WTC11 (cell line): ENCODE measurements around the gene INPP5E. TPM values are rescaled to one million over a fixed set of nuclear protein-coding genes. Genes with fewer than 3 reads are reported as not detected.

Experiments
- ATAC-seq: fragments of 200-7000 bp; cut with Tn5 transposase; 2 replicates; pipeline ENCODE4 v1.10.0; 2021; ENCODE audit warnings: mild to moderate bottlenecking, moderate library complexity
- CTCF ChIA-PET: fragments of 300-600 bp; sonication (Branson Sonifier 250); formaldehyde crosslinking; loops from one replicate; lab custom pipeline; 2021; ENCODE audit warnings: antibody characterized with exemption; lab: Charles Lee
- POLR2A ChIA-PET: fragments of 350-600 bp; sonication (Branson Sonifier 250); formaldehyde crosslinking; loops from one replicate; lab custom pipeline; 2021; ENCODE audit warnings: antibody characterized with exemption; lab: Charles Lee
- DNase-seq: peaks from one replicate; pipeline ENCODE4 v3.0.0; 2021; ENCODE audit warnings: low spot score
- H3K27ac Mint-ChIP-seq: 2 replicates; pipeline ENCODE4 v1.8.0; 2021; ENCODE audit warnings: mixed read lengths
- H3K27me3 Mint-ChIP-seq: 2 replicates; pipeline ENCODE4 v1.8.0; 2021; ENCODE audit warnings: low read depth, mild to moderate bottlenecking, moderate library complexity, mixed read lengths
- H3K36me3 Mint-ChIP-seq: 2 replicates; pipeline ENCODE4 v1.8.0; 2021; ENCODE audit warnings: mixed read lengths
- H3K4me1 Mint-ChIP-seq: 2 replicates; pipeline ENCODE4 v1.8.0; 2022; ENCODE audit warnings: mixed read lengths
- H3K4me3 Mint-ChIP-seq: 2 replicates; pipeline ENCODE4 v1.8.0; 2021; ENCODE audit warnings: mild to moderate bottlenecking, moderate library complexity, mixed read lengths
- H3K9me3 Mint-ChIP-seq: 2 replicates; pipeline ENCODE4 v1.8.0; 2021; ENCODE audit warnings: mixed read lengths
- ATF6 ChIP-seq: sonication (generic); formaldehyde crosslinking; IDR thresholded peaks from 2 replicates; pipeline ENCODE4 v1.8.1; 2023; ENCODE audit warnings: mild to moderate bottlenecking, missing genetic modification reagents
- E2F4 ChIP-seq: sonication (generic); formaldehyde crosslinking; IDR thresholded peaks from 2 replicates; pipeline ENCODE4 v1.8.1; 2022; ENCODE audit warnings: low read depth, mild to moderate bottlenecking, moderate library complexity, missing genetic modification reagents, borderline replicate concordance
- E2F5 ChIP-seq: sonication (generic); formaldehyde crosslinking; IDR thresholded peaks from 2 replicates; pipeline ENCODE4 v1.8.1; 2022; ENCODE audit warnings: mild to moderate bottlenecking, moderate library complexity, missing genetic modification reagents
- FOXK1 ChIP-seq: sonication (generic); formaldehyde crosslinking; IDR thresholded peaks from 2 replicates; pipeline ENCODE4 v1.8.0; 2022; ENCODE audit warnings: mild to moderate bottlenecking, moderate library complexity, missing genetic modification reagents
- GTF2I ChIP-seq: fragments of 250-450 bp; sonication (Bioruptor Pico); conservative IDR thresholded peaks from 2 replicates; pipeline ENCODE4 v1.4.0; 2021; ENCODE audit warnings: mild to moderate bottlenecking
- JAZF1 ChIP-seq: fragments of 250-450 bp; sonication (Bioruptor Pico); IDR thresholded peaks from 2 replicates; pipeline ENCODE4 v1.9.0; 2021; ENCODE audit warnings: moderate library complexity, mild to moderate bottlenecking, inconsistent platforms
- KAT7 ChIP-seq: sonication (generic); formaldehyde crosslinking; IDR thresholded peaks from 2 replicates; pipeline ENCODE4 v1.8.1; 2023; ENCODE audit warnings: missing genetic modification reagents, mild to moderate bottlenecking, borderline replicate concordance
- MLX ChIP-seq: sonication (generic); formaldehyde crosslinking; IDR thresholded peaks from 2 replicates; pipeline ENCODE4 v1.8.1; 2023; ENCODE audit warnings: mild to moderate bottlenecking, missing genetic modification reagents, moderate library complexity
- NFE2L1 ChIP-seq: sonication (generic); formaldehyde crosslinking; IDR thresholded peaks from 2 replicates; pipeline ENCODE4 v1.8.1; 2023; ENCODE audit warnings: missing genetic modification reagents
- PREB ChIP-seq: sonication (generic); formaldehyde crosslinking; IDR thresholded peaks from 2 replicates; pipeline ENCODE4 v1.8.1; 2022; ENCODE audit warnings: mild to moderate bottlenecking, missing genetic modification reagents, moderate library complexity, borderline replicate concordance
- TCF7 ChIP-seq: sonication (generic); formaldehyde crosslinking; IDR thresholded peaks from 2 replicates; pipeline ENCODE4 v1.8.0; 2022; ENCODE audit warnings: mild to moderate bottlenecking, low read depth, missing genetic modification reagents, moderate library complexity
- TEAD1 ChIP-seq: sonication (generic); formaldehyde crosslinking; IDR thresholded peaks from 2 replicates; pipeline ENCODE4 v1.8.0; 2022; ENCODE audit warnings: mild to moderate bottlenecking, missing genetic modification reagents
- TEAD4 ChIP-seq: sonication (generic); formaldehyde crosslinking; IDR thresholded peaks from 2 replicates; pipeline ENCODE4 v1.8.0; 2022; ENCODE audit warnings: mild to moderate bottlenecking, missing genetic modification reagents
- ZNF219 ChIP-seq: sonication (generic); formaldehyde crosslinking; IDR thresholded peaks from 2 replicates; pipeline ENCODE4 v1.8.0; 2023; ENCODE audit warnings: missing genetic modification reagents, mild to moderate bottlenecking, borderline replicate concordance
- ZNF232 ChIP-seq: sonication (generic); formaldehyde crosslinking; IDR thresholded peaks from 2 replicates; pipeline ENCODE4 v1.8.0; 2022; ENCODE audit warnings: mild to moderate bottlenecking, missing genetic modification reagents
- ZNF317 ChIP-seq: sonication (generic); formaldehyde crosslinking; IDR thresholded peaks from 2 replicates; pipeline ENCODE4 v1.8.1; 2023; ENCODE audit warnings: low read depth, mild to moderate bottlenecking, moderate library complexity, missing genetic modification reagents, borderline replicate concordance
- ZNF532 ChIP-seq: fragments of 250-450 bp; sonication (Bioruptor Pico); IDR thresholded peaks from 2 replicates; pipeline ENCODE4 v1.9.0; 2021; ENCODE audit warnings: mild to moderate bottlenecking, borderline replicate concordance
- total RNA-seq: library from RNA; stranded (reverse); gene quantifications from 3 replicates; pipeline ENCODE4 v1.2.3, GENCODE V29; 2021

INPP5E gene
- total RNA-seq, 1 experiment from 2014 or later = 24.0 TPM

GRCh38 chr9:136481558-136481957 is 41.9 kb upstream of the INPP5E start (continued):
- no peak for TF ChIP-seq E2F4 (CRISPR knock-in tag)
- no peak for TF ChIP-seq TCF7 (CRISPR knock-in tag)
- TF ChIP-seq ZNF532 (CRISPR knock-in tag) = no peak
- TF ChIP-seq ZNF219 (CRISPR knock-in tag) = no peak

- no peak overlapping the region for H3K4me3 Mint-ChIP-seq
- H3K4me1 Mint-ChIP-seq = peaks cover 3% of the 10 kb centered on the region
- POLR2A ChIA-PET = no interaction called here
- peaks cover 47% of the 10 kb centered on the region for H3K36me3 Mint-ChIP-seq
- no peak overlapping the region for H3K27ac Mint-ChIP-seq
- no peaks in the 10 kb centered on the region for H3K27me3 Mint-ChIP-seq
- H3K9me3 Mint-ChIP-seq = no peaks in the 10 kb centered on the region
- CTCF ChIA-PET = no interaction called here
- no peak for DNase-seq
- no peak for ATAC-seq
- TF ChIP-seq PREB (no peak), TEAD4 (CRISPR knock-in tag) (no peak), ATF6 (no peak), ZNF317 (no peak)
Measured at GRCh38 chr9:136476369-136477150, 36.9 kb upstream of the INPP5E start.

GRCh38 chr9:136474974-136475865 is 35.6 kb upstream of the INPP5E start:
- H3K27me3 Mint-ChIP-seq = no peaks in the 10 kb centered on the region
- H3K4me3 Mint-ChIP-seq = no peak overlapping the region
- ATAC-seq (no peak), DNase-seq (no peak)
- H3K9me3 Mint-ChIP-seq = no peaks in the 10 kb centered on the region
- ChIA-PET POLR2A (no interaction called here), CTCF (no interaction called here)
- peaks cover 54% of the 10 kb centered on the region for H3K36me3 Mint-ChIP-seq
- no peaks in the 10 kb centered on the region for H3K4me1 Mint-ChIP-seq
- no peak overlapping the region for H3K27ac Mint-ChIP-seq
- TF ChIP-seq TCF7 (CRISPR knock-in tag) (no peak), FOXK1 (no peak), GTF2I (CRISPR knock-in tag) (no peak), JAZF1 (CRISPR knock-in tag) (no peak), TEAD4 (CRISPR knock-in tag) (no peak), MLX (CRISPR knock-in tag) (no peak), NFE2L1 (CRISPR knock-in tag) (no peak), ZNF232 (CRISPR knock-in tag) (no peak), KAT7 (CRISPR knock-in tag) (no peak), E2F5 (CRISPR knock-in tag) (no peak), TEAD1 (CRISPR knock-in tag) (no peak)
